Measurements from ENCODE around the gene COA3. TPM values are rescaled to one million over a fixed set of nuclear protein-coding genes. Genes with fewer than 3 reads are reported as not detected.

The COA3 gene
- total RNA-seq, 4 donors from 2014 or later, result 76.4 to 101 (median 94.8) TPM

DNA sequence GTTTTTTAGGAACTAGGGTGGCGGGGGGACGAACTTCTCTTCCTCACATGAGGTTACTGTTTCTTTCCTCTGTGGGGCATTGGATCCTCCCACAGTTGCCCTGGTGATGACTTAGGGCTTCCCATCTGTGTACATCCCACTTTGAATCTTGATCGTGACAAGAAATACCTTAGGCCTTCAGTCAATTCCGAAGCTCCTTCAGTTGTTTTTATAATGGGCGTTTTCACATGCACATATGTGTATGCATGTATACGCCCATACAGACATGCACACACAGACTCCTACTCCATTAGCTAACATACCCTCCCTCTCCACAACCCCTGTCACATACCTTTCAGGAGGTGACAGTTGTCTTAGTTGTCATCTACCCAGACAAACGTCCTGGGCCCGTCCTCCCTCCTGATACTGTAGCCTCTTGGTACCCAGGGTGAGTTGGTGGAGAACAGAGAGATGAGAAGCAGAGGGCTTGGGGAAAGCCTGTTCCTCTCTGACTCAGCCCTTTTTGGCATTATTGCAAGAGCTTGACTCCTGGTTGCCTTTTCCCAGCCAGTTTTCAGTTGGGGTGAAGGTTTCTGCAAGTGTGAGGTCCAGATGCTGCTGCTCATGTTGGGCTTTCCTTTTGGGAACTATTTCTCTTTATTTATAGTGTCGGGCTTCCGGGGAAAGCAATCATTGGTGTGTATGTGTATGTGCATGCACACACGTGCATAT lies 43.6 kb upstream of the COA3 start:
- H3K9me3 ChIP-seq, result no peaks in the 10 kb centered on the region
- no peak for DNase-seq
- intact Hi-C loops (cut with DNase I), result loop anchor here (10.0 kb wide), 1 partner anchor 93 kb away; no protein-coding TSS in a partner anchor
- no peak for TF ChIP-seq POLR2A (IDR thresholded peaks at IDR 0.05)
- TF ChIP-seq, protein P1, sequence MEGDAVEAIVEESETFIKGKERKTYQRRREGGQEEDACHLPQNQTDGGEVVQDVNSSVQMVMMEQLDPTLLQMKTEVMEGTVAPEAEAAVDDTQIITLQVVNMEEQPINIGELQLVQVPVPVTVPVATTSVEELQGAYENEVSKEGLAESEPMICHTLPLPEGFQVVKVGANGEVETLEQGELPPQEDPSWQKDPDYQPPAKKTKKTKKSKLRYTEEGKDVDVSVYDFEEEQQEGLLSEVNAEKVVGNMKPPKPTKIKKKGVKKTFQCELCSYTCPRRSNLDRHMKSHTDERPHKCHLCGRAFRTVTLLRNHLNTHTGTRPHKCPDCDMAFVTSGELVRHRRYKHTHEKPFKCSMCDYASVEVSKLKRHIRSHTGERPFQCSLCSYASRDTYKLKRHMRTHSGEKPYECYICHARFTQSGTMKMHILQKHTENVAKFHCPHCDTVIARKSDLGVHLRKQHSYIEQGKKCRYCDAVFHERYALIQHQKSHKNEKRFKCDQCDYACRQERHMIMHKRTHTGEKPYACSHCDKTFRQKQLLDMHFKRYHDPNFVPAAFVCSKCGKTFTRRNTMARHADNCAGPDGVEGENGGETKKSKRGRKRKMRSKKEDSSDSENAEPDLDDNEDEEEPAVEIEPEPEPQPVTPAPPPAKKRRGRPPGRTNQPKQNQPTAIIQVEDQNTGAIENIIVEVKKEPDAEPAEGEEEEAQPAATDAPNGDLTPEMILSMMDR (IDR thresholded peaks at IDR 0.05), result no peak
- H3K36me3 ChIP-seq, result peaks cover 14 to 88% (median 37%) of the 10 kb centered on the region in 3 donors
- peaks cover 0 to 31% (median 8%) of the 10 kb centered on the region in 3 donors for H3K4me1 ChIP-seq
- WGBS, 2 donors, result 59 to 69% methylated on average over 11 of the region's 11 CpGs
- H3K4me3 ChIP-seq, result no peak overlapping the region
- H3K27ac ChIP-seq, result no peak overlapping the region
- no peaks in the 10 kb centered on the region for H3K27me3 ChIP-seq

DNA sequence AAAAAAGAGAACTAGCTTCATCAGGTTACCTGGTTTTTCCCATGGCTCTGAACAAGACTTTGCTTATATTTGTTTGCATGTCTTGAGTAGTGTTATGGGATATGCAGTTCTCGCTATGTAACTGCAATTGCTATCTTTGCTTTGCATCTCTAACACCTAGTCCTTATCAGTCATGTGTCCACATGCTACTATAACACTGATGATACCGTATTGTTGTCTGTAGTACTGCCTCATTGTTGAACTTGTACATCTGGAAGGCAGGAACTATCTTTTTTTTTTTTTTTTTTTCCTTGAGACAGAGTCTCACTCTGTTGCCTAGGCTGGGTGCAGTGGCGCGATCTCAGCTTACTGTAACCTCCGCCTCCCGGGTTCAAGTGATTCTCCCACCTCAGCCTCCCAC lies 37.2 kb upstream of the COA3 start:
- Histone ChIP-seq H3K4me3 (no peak overlapping the region), H3K36me3 (peaks cover 8 to 60% (median 27%) of the 10 kb centered on the region in 3 donors), H3K4me1 (peaks cover 0 to 31% (median 16%) of the 10 kb centered on the region in 3 donors), H3K9me3 (no peaks in the 10 kb centered on the region), H3K27ac (no peak overlapping the region), H3K27me3 (no peaks in the 10 kb centered on the region)
- no peak for TF ChIP-seq POLR2A (IDR thresholded peaks at IDR 0.05)
- TF ChIP-seq, protein P1 (IDR thresholded peaks at IDR 0.05), result no peak
- WGBS, 2 donors, result 93 to 94% methylated on average over 6 of the region's 6 CpGs
- no peak for DNase-seq
- intact Hi-C loops (cut with DNase I), result no loop called here

DNA sequence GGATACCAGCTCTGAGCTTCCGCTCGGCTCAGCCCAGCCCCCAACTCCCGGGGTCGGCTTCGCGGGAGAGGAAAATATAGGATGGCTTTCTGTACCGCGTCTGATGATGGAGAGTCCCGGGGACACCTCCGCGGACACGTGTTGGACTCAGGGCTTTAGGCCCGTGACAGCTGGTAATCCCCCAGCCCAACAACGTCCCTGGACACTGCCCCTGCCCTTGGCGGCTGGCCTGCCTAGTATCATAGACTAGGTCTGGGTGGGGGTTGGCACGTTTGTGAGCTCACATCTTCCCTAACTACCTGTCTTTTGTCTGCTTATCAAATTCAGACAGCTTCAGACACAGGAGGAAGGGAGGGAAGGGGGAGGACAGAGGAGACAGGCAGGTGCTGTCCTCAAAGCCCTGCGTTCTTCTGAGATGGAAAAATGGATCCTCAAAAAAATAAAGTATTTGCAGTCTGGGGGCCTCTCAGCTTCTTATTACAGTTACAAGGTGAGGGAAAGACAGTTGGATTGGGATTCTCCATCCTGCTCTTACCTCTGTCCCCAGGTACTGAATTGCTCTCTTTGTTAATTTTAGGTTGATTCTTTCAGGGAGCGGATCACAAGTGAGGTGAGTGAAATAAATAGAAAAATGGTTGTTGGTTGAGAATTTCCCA lies 35.4 kb upstream of the COA3 start:
- Histone ChIP-seq H3K4me3 (peak overlapping the region; percentile 91 to 95 (median 94)), H3K27me3 (no peaks in the 10 kb centered on the region), H3K9me3 (no peaks in the 10 kb centered on the region), H3K4me1 (peaks cover 0 to 31% (median 16%) of the 10 kb centered on the region in 3 donors), H3K36me3 (peaks cover 5 to 42% (median 24%) of the 10 kb centered on the region in 3 donors), H3K27ac (peak overlapping the region; percentile 82 to 92 (median 92))
- DNase-seq, result no peak
- WGBS, 2 donors, result 6 to 12% methylated on average over 6 to 11 of the region's 18 CpGs
- TF ChIP-seq POLR2A (IDR thresholded peaks at IDR 0.05), result no peak
- TF ChIP-seq, protein P1 (IDR thresholded peaks at IDR 0.05), result no peak
- intact Hi-C loops (cut with DNase I), result no loop called here

DNA sequence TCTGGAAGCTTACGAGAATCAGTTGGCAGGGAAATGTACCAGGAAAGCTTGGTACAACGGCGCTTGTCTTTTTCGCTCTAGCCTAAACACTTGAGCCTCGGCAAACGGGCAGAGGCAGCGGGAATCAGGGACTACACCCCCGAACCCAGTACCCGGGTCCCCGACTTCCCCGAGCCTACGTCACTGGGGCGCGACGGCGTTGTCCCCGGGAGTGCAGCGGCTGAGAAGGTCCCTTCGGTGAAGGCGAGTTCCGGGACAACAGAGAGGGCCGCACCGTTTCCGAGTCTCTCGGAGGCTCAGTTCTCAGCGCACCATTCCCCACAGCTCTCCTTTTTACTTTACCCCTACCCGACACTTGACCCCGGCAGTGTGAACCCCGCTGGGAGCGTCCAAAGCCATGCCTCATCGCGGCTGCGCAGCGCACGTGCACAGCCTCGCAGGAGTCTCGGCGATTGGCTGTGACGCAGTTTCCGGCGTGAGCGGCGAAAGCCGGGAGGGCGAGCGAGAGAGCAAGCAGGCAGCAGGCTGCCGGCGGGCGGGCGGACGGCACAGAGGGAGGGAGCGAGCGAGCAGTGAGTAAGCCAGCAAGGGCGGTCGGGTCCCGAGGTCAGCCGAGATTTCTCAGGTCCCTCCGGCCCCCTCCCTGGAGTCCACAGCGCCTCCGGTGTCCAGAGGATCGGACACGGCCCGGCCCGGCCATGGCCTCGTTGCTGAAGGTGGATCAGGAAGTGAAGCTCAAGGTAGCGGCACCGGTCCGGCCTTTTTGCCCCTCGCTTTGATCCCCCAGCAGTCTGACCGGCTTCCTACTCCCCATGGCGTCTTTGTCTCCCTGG lies 34.6 kb upstream of the COA3 start, which contains the start of gene PSME3:
TSS of gene PSME3 (plus strand) at position 464 of the 833 bp plus-strand sequence. CDS start at position 699, 235 bp downstream.
- WGBS, 2 donors, result 0 to 1% methylated on average over 25 to 26 of the region's 71 CpGs
- Histone ChIP-seq H3K36me3 (peaks cover 0 to 34% (median 17%) of the 10 kb centered on the region in 3 donors), H3K4me1 (peaks cover 0 to 31% (median 16%) of the 10 kb centered on the region in 3 donors), H3K27me3 (no peaks in the 10 kb centered on the region), H3K9me3 (no peaks in the 10 kb centered on the region), H3K4me3 (peak within 1 kb of the TSS; percentile 91 to 95 (median 94)), H3K27ac (peak within 1 kb of the TSS; percentile 82 to 92 (median 92))
- intact Hi-C loops (cut with DNase I), result no loop called here
- peak; percentile 41 for DNase-seq
- TF ChIP-seq, protein P1 (IDR thresholded peaks at IDR 0.05), result peak in 3 of 6 experiments; percentile 4 to 28 (median 22)
- peak in 3 of 4 donors; percentile 83 to 96 (median 93) for TF ChIP-seq POLR2A (IDR thresholded peaks at IDR 0.05)

All from esophagus squamous epithelium (tissue), 5 donors.